HEK293 (cell line): ENCODE measurements around the gene MNX1.

Experiments used
- CTCF ChIA-PET: fragments of 350-600 bp; formaldehyde crosslinking; extraction: SDS; loops from one replicate; lab custom pipeline; 2021; ENCODE audit warnings: antibody characterized with exemption; lab: Yijun Ruan, JAX
- POLR2A ChIA-PET: fragments of 300-600 bp; formaldehyde crosslinking; extraction: SDS; loops from one replicate; lab custom pipeline; 2020; ENCODE audit warnings: antibody characterized with exemption, inconsistent platforms; lab: Yijun Ruan, JAX
- H3K27ac ChIP-seq: fragments of 200-500 bp; sonication (Bioruptor generic); 2 replicates; pipeline ENCODE4 v1.5.1; 2014; ENCODE audit warnings: low read depth, low read length, control low read depth, inconsistent platforms; ENCODE audit errors: extremely low read depth
- H3K36me3 ChIP-seq, 2 experiments: fragments of 200-500 bp in 1 of 2; sonication (Bioruptor generic) in 1 of 2; 1 replicate in 1 of 2; 2 replicates in 1 of 2; pipeline ENCODE4 v1.5.1; 2014 to 2017; ENCODE audit warnings: inconsistent platforms in 2 of 2, low read length in 2 of 2; ENCODE audit not compliant: control insufficient read depth in 2 of 2, insufficient read depth in 1 of 2
- H3K4me1 ChIP-seq: fragments of 200-500 bp; sonication (Bioruptor generic); 2 replicates; pipeline ENCODE4 v1.5.1; 2014; ENCODE audit warnings: mild to moderate bottlenecking, low read length, inconsistent platforms; ENCODE audit not compliant: control insufficient read depth, insufficient read depth
- H3K4me3 ChIP-seq: 2 replicates; pipeline ENCODE4 v1.5.1; 2011; ENCODE audit warnings: low read depth, mild to moderate bottlenecking, control low read depth, low read length, moderate library complexity
- H3K9me3 ChIP-seq: fragments of 200-500 bp; sonication (Bioruptor generic); 2 replicates; pipeline ENCODE4 v1.5.1; 2014; ENCODE audit warnings: low read depth, low read length, inconsistent platforms; ENCODE audit not compliant: control insufficient read depth, insufficient read depth
- GLIS1 ChIP-seq: fragments of 450-650 bp; formaldehyde crosslinking; IDR thresholded peaks from 2 replicates; pipeline ENCODE4 v1.5.1; 2016; ENCODE audit warnings: missing biosample characterization, missing genetic modification characterization
- PRDM6 ChIP-seq: fragments of 450-650 bp; formaldehyde crosslinking; IDR thresholded peaks from 2 replicates; pipeline ENCODE4 v1.5.1; 2017; ENCODE audit warnings: missing biosample characterization, missing genetic modification characterization
- SALL2 ChIP-seq: fragments of 450-650 bp; formaldehyde crosslinking; IDR thresholded peaks from 2 replicates; pipeline ENCODE4 v1.5.0; 2017; ENCODE audit warnings: missing biosample characterization, mild to moderate bottlenecking, missing genetic modification characterization, borderline replicate concordance
- ZBTB21 ChIP-seq: fragments of 450-650 bp; formaldehyde crosslinking; IDR thresholded peaks from 2 replicates; pipeline ENCODE4 v1.5.1; 2017; ENCODE audit warnings: missing biosample characterization, missing genetic modification characterization
- ZBTB26 ChIP-seq: fragments of 450-650 bp; formaldehyde crosslinking; optimal IDR thresholded peaks from 2 replicates; pipeline ENCODE3; 2016; ENCODE audit warnings: missing biosample characterization, mild to moderate bottlenecking, missing genetic modification characterization
- ZBTB48 ChIP-seq: fragments of 450-650 bp; formaldehyde crosslinking; IDR thresholded peaks from 2 replicates; pipeline ENCODE4 v1.5.1; 2016; ENCODE audit warnings: missing biosample characterization, missing genetic modification characterization
- ZNF10 ChIP-seq: fragments of 450-650 bp; formaldehyde crosslinking; IDR thresholded peaks from 2 replicates; pipeline ENCODE4 v1.5.1; 2017; ENCODE audit warnings: missing biosample characterization, missing genetic modification characterization
- ZNF132 ChIP-seq: fragments of 450-650 bp; formaldehyde crosslinking; IDR thresholded peaks from 2 replicates; pipeline ENCODE4 v1.5.1; 2017; ENCODE audit warnings: missing biosample characterization, missing genetic modification characterization, borderline replicate concordance
- ZNF175 ChIP-seq: fragments of 450-650 bp; formaldehyde crosslinking; IDR thresholded peaks from 2 replicates; pipeline ENCODE4 v1.5.1; 2016; ENCODE audit warnings: missing biosample characterization, missing genetic modification characterization
- ZNF335 ChIP-seq: fragments of 450-650 bp; formaldehyde crosslinking; conservative IDR thresholded peaks from 2 replicates; pipeline ENCODE4 v1.5.1; 2016; ENCODE audit warnings: missing biosample characterization, missing genetic modification characterization
- ZNF362 ChIP-seq: fragments of 450-650 bp; formaldehyde crosslinking; IDR thresholded peaks from 2 replicates; pipeline ENCODE4 v1.5.1; 2016; ENCODE audit warnings: missing biosample characterization, missing genetic modification characterization
- ZNF398 ChIP-seq: fragments of 450-650 bp; formaldehyde crosslinking; IDR thresholded peaks from 2 replicates; pipeline ENCODE4 v1.5.1; 2017; ENCODE audit warnings: missing biosample characterization, missing genetic modification characterization
- ZNF423 ChIP-seq: fragments of 450-650 bp; formaldehyde crosslinking; IDR thresholded peaks from 2 replicates; pipeline ENCODE4 v1.5.1; 2016; ENCODE audit warnings: missing biosample characterization, missing genetic modification characterization
- ZNF645 ChIP-seq: fragments of 450-650 bp; formaldehyde crosslinking; IDR thresholded peaks from 2 replicates; pipeline ENCODE4; 2016; ENCODE audit warnings: missing biosample characterization, missing genetic modification characterization
- ZNF777 ChIP-seq: fragments of 450-650 bp; formaldehyde crosslinking; IDR thresholded peaks from 2 replicates; pipeline ENCODE4 v1.5.1; 2017; ENCODE audit warnings: missing biosample characterization, missing genetic modification characterization, borderline replicate concordance
- ZXDB ChIP-seq: fragments of 450-650 bp; formaldehyde crosslinking; IDR thresholded peaks from 2 replicates; pipeline ENCODE4 v1.5.1; 2016; ENCODE audit warnings: missing biosample characterization, missing genetic modification characterization

MNX1 gene

GRCh38 chr7:156999958-157000726 is 10.3 kb downstream of the MNX1 start (continued):
- TF ChIP-seq PRDM6 (tag by site-specific recombination) (peak; percentile 33; the same call in 1 of the 2 replicates), ZNF10 (tag by site-specific recombination) (no peak), ZNF335 (peak; percentile 27), ZNF398 (tag by site-specific recombination) (peak; percentile 30; the same call in 1 of the 2 replicates), GLIS1 (tag by site-specific recombination) (peak; percentile 59), ZBTB48 (tag by site-specific recombination) (no peak), ZNF777 (no peak)

GRCh38 chr7:156998988-156999957 is 11.2 kb downstream of the MNX1 start:
- CTCF ChIA-PET = no interaction called here
- H3K4me3 ChIP-seq = peak overlapping the region; percentile 22
- POLR2A ChIA-PET = interaction anchor here (1.8 kb wide), 1 partner anchor 11 kb away, joined by 6 read pairs; the partner anchor contains the start of gene MNX1
- H3K4me1 ChIP-seq = 0 out of 2 replicates have a peak, but pooled peaks cover 3% of the 10 kb centered on the region
- no peaks in the 10 kb centered on the region for H3K9me3 ChIP-seq
- H3K27ac ChIP-seq = no peak overlapping the region
- H3K36me3 ChIP-seq = peaks cover 0 to 3% of the 10 kb centered on the region in 2 experiments; a peak in 1 of 3 replicates
- TF ChIP-seq ZNF175 (tag by site-specific recombination) = no peak
- TF ChIP-seq ZBTB21 (tag by site-specific recombination) = no peak
- no peak for TF ChIP-seq ZXDB (tag by site-specific recombination)
- no peak for TF ChIP-seq SALL2 (tag by site-specific recombination)
- no peak for TF ChIP-seq ZNF423
- TF ChIP-seq ZNF362 (tag by site-specific recombination) = 0 out of 2 replicates have a peak, but pooled peaks have one; percentile 40
- no peak for TF ChIP-seq ZNF645
- peak; percentile 5 for TF ChIP-seq ZBTB26 (tag by site-specific recombination)
- peak; percentile 38; the same call in 1 of the 2 replicates for TF ChIP-seq ZNF335
- no peak for TF ChIP-seq ZNF132 (tag by site-specific recombination)
